Coronary artery (tissue), 2 donors: ENCODE results near the gene ATP7A.
"Not testable (repeated sequence)": the region's sequence is repeated elsewhere in the genome, so short reads cannot be mapped to it uniquely, and the experiment has no call there.

Experiments
- DNase-seq: peaks from one replicate; pipeline ENCODE4 v3.0.0-alpha.2; 2017; ENCODE audit warnings: low spot score
- H3K27ac ChIP-seq, 2 donors: fragments of 200-600 bp; sonication (generic); one replicate each; pipeline ENCODE4 v1.5.1; 2016 to 2019
- H3K4me3 ChIP-seq: fragments of 200-600 bp; sonication (generic); 2 replicates; pipeline ENCODE4 v1.5.1; 2016; ENCODE audit warnings: mild to moderate bottlenecking, moderate library complexity
- TF ChIP-seq, protein P1 (sequence below): fragments of 200-600 bp; sonication (generic); IDR thresholded peaks from one replicate; pipeline ENCODE4 v1.5.1; 2019; ENCODE audit warnings: antibody characterized with exemption

The ATP7A gene

DNA sequence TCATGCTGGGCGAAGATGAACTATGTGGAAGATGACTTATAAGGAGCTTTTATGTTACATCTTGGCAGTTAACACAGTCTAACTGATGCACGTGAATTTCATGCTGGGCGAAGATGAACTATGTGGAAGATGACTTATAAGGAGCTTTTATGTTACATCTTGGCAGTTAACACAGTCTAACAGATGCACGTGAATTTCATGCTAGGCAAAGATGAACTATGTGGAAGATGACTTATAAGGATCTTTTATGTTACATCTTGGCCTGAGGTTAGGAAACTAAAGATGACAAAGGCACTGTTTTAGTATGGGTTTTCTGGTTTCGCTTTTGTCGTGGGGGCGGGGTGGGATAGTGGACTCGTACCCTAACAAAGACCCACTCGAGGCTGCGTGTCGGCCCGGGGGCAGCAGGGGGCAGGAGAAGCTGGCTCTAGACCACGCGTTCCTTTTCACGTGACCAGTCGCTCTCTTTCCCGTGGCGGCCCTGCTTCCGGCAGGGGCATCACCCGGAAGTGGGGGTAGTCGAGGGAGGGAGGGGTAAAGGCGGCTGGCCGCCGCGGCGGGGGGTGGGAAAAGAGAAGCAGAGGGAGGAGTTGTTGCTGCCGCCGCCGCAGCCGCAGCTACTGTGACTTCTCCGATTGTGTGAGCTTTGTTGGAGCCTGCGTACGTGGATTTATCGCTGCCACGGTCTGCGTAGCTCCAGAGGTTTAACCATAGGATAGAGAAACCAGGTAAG, at the start of gene ATP7A:
ATP7A (plus strand) TSS at position 586 of the 733 bp plus-strand sequence. CDS start 60,949 bp downstream, outside the sequence.
- DNase-seq, result peak; percentile 91
- Histone ChIP-seq H3K27ac (peak within 1 kb of the TSS; percentile 52 to 88), H3K4me3 (peak within 1 kb of the TSS; percentile 72)
- TF ChIP-seq, protein P1, sequence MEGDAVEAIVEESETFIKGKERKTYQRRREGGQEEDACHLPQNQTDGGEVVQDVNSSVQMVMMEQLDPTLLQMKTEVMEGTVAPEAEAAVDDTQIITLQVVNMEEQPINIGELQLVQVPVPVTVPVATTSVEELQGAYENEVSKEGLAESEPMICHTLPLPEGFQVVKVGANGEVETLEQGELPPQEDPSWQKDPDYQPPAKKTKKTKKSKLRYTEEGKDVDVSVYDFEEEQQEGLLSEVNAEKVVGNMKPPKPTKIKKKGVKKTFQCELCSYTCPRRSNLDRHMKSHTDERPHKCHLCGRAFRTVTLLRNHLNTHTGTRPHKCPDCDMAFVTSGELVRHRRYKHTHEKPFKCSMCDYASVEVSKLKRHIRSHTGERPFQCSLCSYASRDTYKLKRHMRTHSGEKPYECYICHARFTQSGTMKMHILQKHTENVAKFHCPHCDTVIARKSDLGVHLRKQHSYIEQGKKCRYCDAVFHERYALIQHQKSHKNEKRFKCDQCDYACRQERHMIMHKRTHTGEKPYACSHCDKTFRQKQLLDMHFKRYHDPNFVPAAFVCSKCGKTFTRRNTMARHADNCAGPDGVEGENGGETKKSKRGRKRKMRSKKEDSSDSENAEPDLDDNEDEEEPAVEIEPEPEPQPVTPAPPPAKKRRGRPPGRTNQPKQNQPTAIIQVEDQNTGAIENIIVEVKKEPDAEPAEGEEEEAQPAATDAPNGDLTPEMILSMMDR, result no peak

- TF ChIP-seq, protein P1, result no peak
- Histone ChIP-seq H3K27ac (no peak overlapping the region), H3K4me3 (no peak overlapping the region)
- no peak for DNase-seq
Measured at GRCh38 chrX:77875372-77875771, 35.1 kb upstream of the ATP7A start.

GRCh38 chrX:77881418-77881817, 29.1 kb upstream of the ATP7A start:
- not testable (repeated sequence) for H3K4me3 ChIP-seq, H3K27ac ChIP-seq, DNase-seq

DNA sequence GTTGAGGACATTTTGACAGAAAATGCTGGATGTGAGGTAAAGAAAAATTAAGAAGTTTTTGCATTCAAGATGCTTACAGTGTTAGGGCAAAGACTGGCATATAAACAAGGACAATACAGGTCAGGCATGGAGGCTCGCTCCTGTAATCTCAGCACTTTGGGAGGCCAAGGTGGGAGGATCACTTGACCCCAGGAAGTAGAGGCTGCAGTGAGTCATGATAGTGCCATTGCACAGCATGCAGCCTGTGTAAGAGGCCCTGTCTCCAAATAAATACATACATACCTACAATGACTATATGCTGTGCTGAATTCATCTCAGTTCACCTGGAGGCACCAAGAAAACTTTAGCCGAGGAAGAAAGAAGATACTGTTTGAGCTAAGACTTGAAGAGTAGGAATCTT, 17.6 kb upstream of the ATP7A start:
- Histone ChIP-seq H3K4me3 (no peak overlapping the region), H3K27ac (no peak overlapping the region)
- TF ChIP-seq, protein P1, result no peak
- DNase-seq, result no peak

- Histone ChIP-seq H3K4me3 (no peak overlapping the region), H3K27ac (no peak overlapping the region)
- TF ChIP-seq, protein P1, result no peak
- no peak for DNase-seq
Measured at GRCh38 chrX:77893713-77894112, 16.8 kb upstream of the ATP7A start.

GRCh38 chrX:77894921-77895886, 15.3 kb upstream of the ATP7A start, which contains the start of gene MAGT1:
Gene MAGT1, minus strand, starts transcription at chrX:77895435. Its CDS starts 25 bp downstream, at chrX:77895410.
- peak; percentile 94 for DNase-seq
- Histone ChIP-seq H3K27ac (peak within 1 kb of the TSS; percentile 84 to 92), H3K4me3 (peak within 1 kb of the TSS; percentile 78)
- TF ChIP-seq, protein P1, result no peak

DNA sequence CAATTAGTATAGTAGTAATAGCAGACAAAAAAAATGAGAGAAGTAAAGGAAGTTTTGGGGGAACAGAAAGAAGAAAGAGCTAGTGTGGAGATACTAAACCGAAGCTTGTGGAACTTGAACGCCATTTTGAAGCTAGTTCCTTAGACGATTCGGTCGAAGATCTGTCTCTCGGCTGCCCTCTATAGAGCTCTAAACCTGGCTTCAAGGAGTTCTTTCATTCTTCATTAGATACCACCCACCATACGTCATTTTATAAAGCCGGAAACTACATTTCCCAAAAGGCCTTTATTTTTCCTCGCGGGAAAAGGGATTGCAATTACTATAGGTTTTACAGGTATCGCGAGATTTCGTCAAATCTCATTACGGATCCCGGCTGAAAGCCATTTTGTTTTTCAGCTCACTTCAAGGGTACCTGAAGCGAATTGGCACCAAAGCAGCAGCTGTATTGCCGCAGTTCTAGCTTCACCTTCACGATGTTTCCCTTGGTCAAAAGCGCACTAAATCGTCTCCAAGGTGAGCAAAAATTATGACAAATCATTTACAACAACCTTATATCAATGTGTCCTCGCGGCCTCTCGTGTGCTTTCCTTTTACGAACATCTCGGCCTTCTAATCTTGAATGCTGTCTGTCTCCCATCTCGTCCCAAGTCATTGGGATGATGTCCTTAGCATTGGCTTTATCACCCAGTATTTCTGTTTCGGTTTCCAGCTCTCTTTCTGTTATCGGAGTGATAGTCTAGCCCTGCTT, 11.2 kb upstream of the ATP7A start, which contains the start of gene COX7B:
COX7B (plus strand) TSS at position 388 of the 748 bp plus-strand sequence; CDS start at position 474, 86 bp downstream.
- H3K27ac ChIP-seq, result peak within 1 kb of the TSS; percentile 66 to 77
- DNase-seq, result no peak
- TF ChIP-seq, protein P1, result no peak
- H3K4me3 ChIP-seq, result peak within 1 kb of the TSS; percentile 67
